Stimulated activated naive CD8-positive, alpha-beta T cell treated with anti-CD3 and anti-CD28 coated beads, Interleukin-15, amount 100 ng/mL, for 72 hours (primary cell): ENCODE measurements around the gene TMC5.

Experiments used
- ATAC-seq: fragments of 150-1000 bp; cut with Tn5 transposase; 2 replicates; pipeline ENCODE4 v1.10.0; 2021; ENCODE audit warnings: mild to moderate bottlenecking, moderate library complexity
- DNase-seq, 2 donors: peaks; one replicate each; pipeline ENCODE4 v3.0.0; 2021 to 2022
- H3K27ac Mint-ChIP-seq, 2 donors: one replicate each; pipeline ENCODE4 v1.8.0; 2022; ENCODE audit warnings: mild to moderate bottlenecking in 2 of 2, mixed read lengths in 2 of 2, moderate library complexity in 2 of 2
- H3K27me3 Mint-ChIP-seq: one replicate; pipeline ENCODE4 v1.8.0; 2022; ENCODE audit warnings: mixed read lengths
- H3K4me1 Mint-ChIP-seq: one replicate; pipeline ENCODE4 v1.8.0; 2022; ENCODE audit warnings: mild to moderate bottlenecking, mixed read lengths
- H3K4me3 Mint-ChIP-seq, 2 donors: one replicate each; pipeline ENCODE4 v1.8.0; 2022; ENCODE audit warnings: mild to moderate bottlenecking in 2 of 2, mixed read lengths in 2 of 2, moderate library complexity in 1 of 2
- H3K9me3 Mint-ChIP-seq, 2 donors: one replicate each; pipeline ENCODE4 v1.8.0; 2022; ENCODE audit warnings: mixed read lengths in 2 of 2

TMC5 gene

GRCh38 chr16:19431636-19432340, 14.1 kb downstream of the TMC5 start:
- H3K4me3 Mint-ChIP-seq: no peak overlapping the region
- H3K9me3 Mint-ChIP-seq: no peaks in the 10 kb centered on the region
- no peaks in the 10 kb centered on the region for H3K27me3 Mint-ChIP-seq
- H3K4me1 Mint-ChIP-seq: no peaks in the 10 kb centered on the region
- no peak for ATAC-seq
- H3K27ac Mint-ChIP-seq: peak overlapping the region in 1 of 2 donors; percentile 79
- no peak for DNase-seq

GRCh38 chr16:19432429-19432828, 14.7 kb downstream of the TMC5 start:
- no peaks in the 10 kb centered on the region for H3K27me3 Mint-ChIP-seq
- H3K9me3 Mint-ChIP-seq: no peaks in the 10 kb centered on the region
- H3K4me1 Mint-ChIP-seq: no peaks in the 10 kb centered on the region
- H3K4me3 Mint-ChIP-seq: no peak overlapping the region
- no peak for ATAC-seq
- H3K27ac Mint-ChIP-seq: no peak overlapping the region
- DNase-seq: no peak

- Mint-ChIP-seq H3K27ac (no peak overlapping the region), H3K4me3 (no peak overlapping the region), H3K27me3 (peaks cover 6% of the 10 kb centered on the region), H3K4me1 (no peaks in the 10 kb centered on the region), H3K9me3 (no peaks in the 10 kb centered on the region)
- ATAC-seq: no peak
- DNase-seq: no peak
Measured at GRCh38 chr16:19434584-19434983, 16.9 kb downstream of the TMC5 start.

- Mint-ChIP-seq H3K4me3 (no peak overlapping the region), H3K27ac (no peak overlapping the region), H3K9me3 (no peaks in the 10 kb centered on the region), H3K4me1 (no peaks in the 10 kb centered on the region), H3K27me3 (peaks cover 6% of the 10 kb centered on the region)
- no peak for DNase-seq
- ATAC-seq: no peak
Measured at GRCh38 chr16:19436540-19436939, 18.9 kb downstream of the TMC5 start.

GRCh38 chr16:19437280-19437679, 19.6 kb downstream of the TMC5 start:
- Mint-ChIP-seq H3K4me3 (no peak overlapping the region), H3K4me1 (no peaks in the 10 kb centered on the region), H3K9me3 (no peaks in the 10 kb centered on the region), H3K27ac (no peak overlapping the region), H3K27me3 (peaks cover 6% of the 10 kb centered on the region)
- ATAC-seq: no peak
- DNase-seq: no peak

- Mint-ChIP-seq H3K27ac (no peak overlapping the region), H3K4me3 (no peak overlapping the region), H3K27me3 (peaks cover 19% of the 10 kb centered on the region), H3K9me3 (peaks cover 0 to 4% of the 10 kb centered on the region in 2 donors), H3K4me1 (no peaks in the 10 kb centered on the region)
- no peak for DNase-seq
- ATAC-seq: no peak
Measured at GRCh38 chr16:19438739-19439138, 21.1 kb downstream of the TMC5 start.

GRCh38 chr16:19439483-19439882, 21.8 kb downstream of the TMC5 start:
- no peak for ATAC-seq
- Mint-ChIP-seq H3K4me3 (no peak overlapping the region), H3K27ac (no peak overlapping the region), H3K4me1 (no peaks in the 10 kb centered on the region), H3K9me3 (peaks cover 0 to 5% of the 10 kb centered on the region in 2 donors), H3K27me3 (peaks cover 22% of the 10 kb centered on the region)
- no peak for DNase-seq

- Mint-ChIP-seq H3K27me3 (peaks cover 27% of the 10 kb centered on the region), H3K9me3 (peaks cover 0 to 5% of the 10 kb centered on the region in 2 donors), H3K4me1 (no peaks in the 10 kb centered on the region), H3K27ac (no peak overlapping the region), H3K4me3 (no peak overlapping the region)
- no peak for DNase-seq
- no peak for ATAC-seq
Measured at GRCh38 chr16:19443659-19444058, 26.0 kb downstream of the TMC5 start.

GRCh38 chr16:19446300-19446846, 28.7 kb downstream of the TMC5 start:
- ATAC-seq (no peak), DNase-seq (no peak)
- Mint-ChIP-seq H3K27ac (no peak overlapping the region), H3K4me1 (no peaks in the 10 kb centered on the region), H3K4me3 (no peak overlapping the region), H3K27me3 (peaks cover 38% of the 10 kb centered on the region), H3K9me3 (peaks cover 0 to 5% of the 10 kb centered on the region in 2 donors)

GRCh38 chr16:19446886-19447285, 29.2 kb downstream of the TMC5 start:
- no peak for DNase-seq
- Mint-ChIP-seq H3K27ac (no peak overlapping the region), H3K4me1 (no peaks in the 10 kb centered on the region), H3K9me3 (peaks cover 0 to 5% of the 10 kb centered on the region in 2 donors), H3K4me3 (no peak overlapping the region), H3K27me3 (peaks cover 38% of the 10 kb centered on the region)
- no peak for ATAC-seq

GRCh38 chr16:19450186-19450585, 32.5 kb downstream of the TMC5 start:
- H3K27me3 Mint-ChIP-seq: peaks cover 20% of the 10 kb centered on the region
- no peak overlapping the region for H3K4me3 Mint-ChIP-seq
- H3K4me1 Mint-ChIP-seq: no peaks in the 10 kb centered on the region
- DNase-seq (no peak), ATAC-seq (no peak)
- H3K27ac Mint-ChIP-seq: peak overlapping the region in 1 of 2 donors; percentile 30
- no peaks in the 10 kb centered on the region for H3K9me3 Mint-ChIP-seq

GRCh38 chr16:19458722-19459379, 41.2 kb downstream of the TMC5 start:
- Mint-ChIP-seq H3K27ac (no peak overlapping the region), H3K4me1 (no peaks in the 10 kb centered on the region), H3K27me3 (peaks cover 8% of the 10 kb centered on the region), H3K9me3 (no peaks in the 10 kb centered on the region), H3K4me3 (no peak overlapping the region)
- ATAC-seq: no peak
- no peak for DNase-seq

- no peak for DNase-seq
- H3K4me3 Mint-ChIP-seq: no peak overlapping the region
- peaks cover 8% of the 10 kb centered on the region for H3K27me3 Mint-ChIP-seq
- no peaks in the 10 kb centered on the region for H3K4me1 Mint-ChIP-seq
- no peak for ATAC-seq
- no peak overlapping the region for H3K27ac Mint-ChIP-seq
- H3K9me3 Mint-ChIP-seq: no peaks in the 10 kb centered on the region
Measured at GRCh38 chr16:19460397-19460796, 42.7 kb downstream of the TMC5 start.

- Mint-ChIP-seq H3K9me3 (no peaks in the 10 kb centered on the region), H3K4me3 (no peak overlapping the region), H3K27me3 (peaks cover 4% of the 10 kb centered on the region), H3K27ac (no peak overlapping the region), H3K4me1 (no peaks in the 10 kb centered on the region)
- ATAC-seq (no peak), DNase-seq (no peak)
Measured at GRCh38 chr16:19463468-19464315, 46.0 kb downstream of the TMC5 start.

GRCh38 chr16:19468300-19468699, 50.6 kb downstream of the TMC5 start:
- ATAC-seq (no peak), DNase-seq (no peak)
- no peaks in the 10 kb centered on the region for H3K9me3 Mint-ChIP-seq
- H3K27ac Mint-ChIP-seq: no peak overlapping the region
- no peaks in the 10 kb centered on the region for H3K4me1 Mint-ChIP-seq
- no peaks in the 10 kb centered on the region for H3K27me3 Mint-ChIP-seq
- H3K4me3 Mint-ChIP-seq: no peak overlapping the region

- no peak for DNase-seq
- H3K9me3 Mint-ChIP-seq: no peaks in the 10 kb centered on the region
- H3K27ac Mint-ChIP-seq: no peak overlapping the region
- no peak overlapping the region for H3K4me3 Mint-ChIP-seq
- no peaks in the 10 kb centered on the region for H3K27me3 Mint-ChIP-seq
- no peaks in the 10 kb centered on the region for H3K4me1 Mint-ChIP-seq
- no peak for ATAC-seq
Measured at GRCh38 chr16:19472482-19472881, 54.8 kb downstream of the TMC5 start.
